ENCODE data around the gene ANKRD12.
"Not testable (repeated sequence)": the region's sequence is repeated elsewhere in the genome, so short reads cannot be mapped to it uniquely, and the experiment has no call there.

The ANKRD12 gene

GRCh38 chr18:9136315-9137155 is at the start of gene ANKRD12:
Gene ANKRD12 (plus strand): TSS chr18:9136781. CDS start chr18:9182433, 45,652 bp downstream.
- DNase-seq = peak; percentile 67

DNA sequence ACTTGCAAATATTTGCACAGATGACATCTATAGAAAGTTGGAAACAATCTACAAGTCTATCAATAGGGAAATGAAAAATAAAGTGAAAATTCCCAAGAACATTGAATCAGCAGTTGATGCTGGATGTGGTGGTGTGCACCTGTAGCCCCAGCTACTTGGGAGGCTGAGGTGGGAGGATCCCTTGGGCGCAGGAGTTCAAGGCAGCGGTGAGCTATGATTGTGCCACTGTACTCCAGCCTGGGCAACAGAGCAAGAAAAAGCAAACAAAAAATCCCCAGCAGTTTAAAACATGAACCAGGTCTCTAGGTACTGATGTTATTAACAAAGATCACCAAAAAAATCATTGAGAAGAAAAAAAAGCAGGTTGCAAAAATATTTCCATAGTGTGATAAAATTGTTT is 49.4 kb upstream of the ANKRD12 start:
- DNase-seq = no peak

- no peak for DNase-seq
These were observed 48.3 kb upstream of the ANKRD12 start for GRCh38 chr18:9088252-9088651.

DNA sequence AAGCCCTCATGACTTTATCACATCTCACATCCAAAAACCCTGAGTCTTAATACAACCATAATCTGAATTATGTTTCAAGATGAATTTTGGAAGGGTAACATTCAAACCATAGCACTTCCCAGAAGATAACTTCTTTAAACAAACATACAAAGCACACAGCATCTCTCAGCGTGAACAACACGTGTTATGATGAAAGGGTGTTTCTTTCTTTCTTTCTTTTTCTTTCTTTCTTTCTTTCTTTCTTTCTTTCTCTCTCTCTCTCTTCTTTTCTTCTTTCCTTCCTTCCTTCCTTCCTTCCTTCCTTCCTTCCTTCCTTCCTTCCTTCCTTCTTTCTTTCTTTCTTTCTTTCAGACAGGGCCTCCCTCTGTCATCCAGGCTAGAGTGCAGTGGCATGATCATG is 47.9 kb upstream of the ANKRD12 start:
- DNase-seq = not testable (repeated sequence)

- no peak for DNase-seq
These were observed 46.0 kb upstream of the ANKRD12 start for GRCh38 chr18:9090578-9090977.

- DNase-seq = no peak
These were observed 45.5 kb upstream of the ANKRD12 start for GRCh38 chr18:9091066-9091476.

- no peak for DNase-seq
These were observed 43.9 kb upstream of the ANKRD12 start for GRCh38 chr18:9092665-9093064.

- DNase-seq = not testable (repeated sequence)
These were observed 43.5 kb upstream of the ANKRD12 start for GRCh38 chr18:9093109-9093508.

GRCh38 chr18:9094307-9095226 is 42.0 kb upstream of the ANKRD12 start:
- no peak for DNase-seq

DNA sequence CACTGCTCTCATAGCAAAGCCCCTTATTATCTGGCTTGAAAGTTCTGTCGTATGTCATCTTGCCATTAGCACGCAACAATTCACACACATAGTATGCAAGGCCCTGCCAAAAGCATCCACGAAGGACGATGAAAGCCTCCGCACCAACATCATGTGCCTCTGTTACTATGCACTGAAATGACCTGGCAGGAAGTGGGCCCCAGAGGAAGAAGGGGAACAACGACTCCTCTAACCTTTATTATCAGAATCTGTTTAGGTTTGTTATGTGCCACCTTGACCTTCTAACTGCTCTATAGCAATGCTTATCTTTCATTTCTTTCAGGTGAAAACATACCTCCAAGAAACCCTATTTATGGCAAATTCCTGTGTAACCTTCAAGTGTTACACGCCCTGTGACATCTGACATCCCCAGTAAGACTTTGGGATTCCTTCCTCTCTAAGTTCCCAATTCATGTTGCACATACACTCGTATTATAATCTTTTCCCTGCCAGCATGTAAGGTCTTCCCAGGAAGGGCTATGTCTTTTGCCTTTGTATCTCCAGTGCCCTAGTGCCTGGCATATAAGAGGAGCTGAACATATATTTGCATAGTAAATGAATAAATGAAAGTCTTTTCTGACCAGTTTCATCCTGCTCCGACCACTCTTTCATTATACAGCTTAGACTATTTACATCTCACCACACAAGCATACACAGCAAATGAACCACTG is 41.1 kb upstream of the ANKRD12 start:
- no peak for DNase-seq

DNA sequence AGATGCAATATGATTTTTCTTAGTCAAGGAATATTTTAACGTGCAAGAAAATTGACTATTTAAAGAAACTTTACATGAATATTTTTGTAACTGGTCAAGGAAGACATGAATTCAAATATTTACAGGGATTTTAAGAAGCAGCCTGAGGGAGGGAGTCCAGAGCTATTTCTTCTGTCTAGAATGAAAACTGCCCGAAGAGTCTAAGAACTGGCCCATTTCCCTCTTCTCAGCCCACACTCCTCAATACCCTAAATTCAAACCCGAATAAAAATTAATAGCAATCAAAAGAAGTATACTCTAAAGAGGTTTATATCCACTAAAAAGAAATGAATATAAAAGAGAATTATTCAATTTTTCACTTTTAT is 40.6 kb upstream of the ANKRD12 start:
- no peak for DNase-seq

DNA sequence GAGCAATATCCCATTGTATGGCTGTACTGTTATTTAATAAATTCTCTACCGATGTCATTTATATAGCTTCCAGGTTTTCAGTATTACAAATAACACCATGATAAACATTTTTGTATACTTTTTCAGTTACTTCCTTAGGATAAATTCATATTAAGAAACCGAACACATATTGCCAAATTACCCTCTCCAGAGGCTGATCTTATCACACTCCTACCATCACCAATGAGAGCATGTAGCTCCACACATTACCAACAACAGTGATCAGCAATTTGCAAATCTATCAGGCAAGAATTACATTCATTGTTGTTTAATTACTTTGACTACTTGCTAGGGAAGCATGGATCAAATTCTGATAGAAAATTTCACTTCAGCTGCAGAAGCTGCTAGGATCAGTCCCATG is 39.9 kb upstream of the ANKRD12 start:
- DNase-seq = no peak

DNA sequence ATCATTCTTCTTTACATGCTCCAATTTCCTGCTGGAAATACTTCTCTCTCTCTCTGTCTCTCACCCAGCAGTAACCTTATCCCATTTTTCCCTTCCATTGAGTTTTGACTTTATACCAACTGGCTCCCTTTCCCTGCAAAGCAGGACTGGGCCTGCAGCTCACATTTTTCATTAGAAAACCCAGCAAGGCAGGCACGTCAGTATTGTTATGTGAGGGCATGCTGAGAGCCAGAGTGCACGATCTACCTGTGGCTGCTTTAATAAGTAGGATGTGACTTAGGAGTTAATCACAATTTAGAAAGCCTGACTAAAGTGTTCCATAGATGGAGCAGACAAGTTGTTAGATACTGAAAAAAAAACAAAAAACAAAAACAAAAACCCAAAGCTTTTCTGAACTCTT is 39.2 kb upstream of the ANKRD12 start:
- no peak for DNase-seq

GRCh38 chr18:9100796-9101195 is 35.8 kb upstream of the ANKRD12 start:
- DNase-seq = no peak

DNA sequence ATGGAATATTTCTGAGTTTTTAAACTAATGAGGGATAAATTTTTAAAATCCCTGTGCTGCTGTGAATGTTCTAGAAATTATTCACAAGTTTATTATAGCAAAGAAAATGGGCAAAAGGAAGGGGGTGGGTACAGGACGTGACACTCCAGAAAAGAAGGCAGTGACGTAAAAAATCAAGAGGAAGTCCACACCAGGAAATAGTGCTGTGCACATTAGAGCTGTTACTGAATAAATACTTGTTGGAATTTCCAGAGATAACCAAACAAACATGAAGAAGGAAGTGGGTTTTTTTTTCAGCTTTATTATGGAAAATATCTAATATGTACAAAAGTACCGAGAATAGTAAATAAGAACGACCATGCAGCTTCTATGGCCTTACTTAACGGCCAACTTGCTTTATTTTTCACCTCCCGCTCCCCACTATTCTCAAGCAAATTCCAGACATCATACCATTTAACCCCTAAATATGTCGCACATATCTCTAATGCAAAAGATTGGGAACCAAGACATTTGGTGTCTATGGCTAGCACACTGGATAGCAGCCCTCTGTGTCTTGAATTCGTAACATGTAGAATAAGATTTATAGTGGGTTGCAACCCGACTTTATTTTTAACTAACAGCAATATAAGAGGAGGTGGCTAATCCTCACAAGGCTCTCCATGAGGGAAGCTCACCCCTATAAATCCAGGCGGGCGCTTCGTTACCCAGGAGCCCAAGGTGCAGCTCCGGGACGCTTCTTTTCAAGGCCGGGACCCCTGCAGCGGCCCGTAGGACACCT is 34.7 kb upstream of the ANKRD12 start:
- no peak for DNase-seq

GRCh38 chr18:9102508-9103375 is 33.8 kb upstream of the ANKRD12 start, which contains the start of gene NDUFV2:
Gene NDUFV2 (plus strand): TSS chr18:9102699. CDS start chr18:9102744, 45 bp downstream.
- DNase-seq = peak; percentile 30

DNA sequence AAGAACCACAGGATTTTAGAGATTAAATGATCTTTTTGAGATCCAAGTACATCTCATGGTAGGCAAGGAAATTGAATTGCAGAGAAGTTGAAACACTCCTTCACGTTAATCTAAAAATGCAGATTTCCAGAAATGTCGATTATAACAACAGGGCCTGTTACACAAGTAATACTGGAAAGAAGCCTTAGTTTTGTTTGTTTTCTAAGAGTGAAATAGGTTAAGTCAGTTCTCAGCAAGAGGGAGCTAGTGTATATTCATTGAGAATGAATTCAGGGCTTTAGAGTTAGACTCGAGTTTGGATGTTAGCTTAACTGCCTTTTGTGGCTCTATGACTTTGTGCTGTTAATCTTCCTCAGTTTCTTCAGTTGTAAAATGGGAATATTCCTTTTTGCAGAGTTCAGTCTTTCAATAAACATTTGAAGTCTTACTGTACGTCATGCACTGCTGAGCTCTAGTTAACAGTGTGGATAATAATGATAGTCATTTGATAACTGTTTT is 33.2 kb upstream of the ANKRD12 start:
- no peak for DNase-seq

- no peak for DNase-seq
These were observed 32.2 kb upstream of the ANKRD12 start for GRCh38 chr18:9104244-9104901.

DNA sequence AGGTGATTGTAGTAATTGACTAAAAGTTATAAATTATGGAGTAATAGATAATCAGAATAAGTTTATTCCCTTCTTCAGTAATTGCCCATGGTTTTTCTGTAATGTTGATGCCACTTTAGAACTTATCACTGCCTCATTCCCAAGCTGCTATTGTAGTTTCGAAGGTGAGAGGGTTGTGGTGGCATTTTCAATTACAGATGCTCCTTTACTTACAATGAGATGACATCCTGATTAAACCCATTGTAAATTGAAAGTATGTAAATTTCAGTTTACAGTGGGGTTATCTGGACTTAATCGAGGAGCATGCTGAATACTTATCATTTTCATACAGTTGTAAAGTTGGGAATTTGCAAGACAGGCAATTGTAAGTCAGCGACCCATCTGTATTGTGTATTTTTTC is 31.2 kb upstream of the ANKRD12 start:
- no peak for DNase-seq

DNA sequence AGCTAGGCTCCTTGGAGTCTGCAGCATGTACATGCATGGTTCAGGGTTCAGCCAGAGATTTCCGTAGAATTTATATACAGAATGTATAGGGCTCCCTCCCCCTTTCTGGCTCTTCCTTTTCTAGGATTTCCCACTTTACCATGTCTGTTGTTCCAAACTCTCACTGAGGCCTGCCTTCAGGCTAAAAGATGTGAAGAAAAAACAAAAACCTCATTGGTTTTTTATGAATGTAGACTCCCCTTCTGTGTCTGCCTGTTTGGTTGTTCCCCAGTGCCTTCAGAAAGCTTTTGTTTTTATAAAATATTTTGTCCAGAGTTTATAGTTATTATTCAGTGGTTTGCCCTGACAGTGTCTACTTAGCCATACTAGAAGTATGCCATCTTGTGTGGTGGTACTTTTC is 30.5 kb upstream of the ANKRD12 start:
- DNase-seq = no peak
